Psoas muscle (tissue), 8 donors: ENCODE results near the gene HOXC12. TPM values are rescaled to one million over a fixed set of nuclear protein-coding genes. Genes with fewer than 3 reads are reported as not detected.

ENCODE experiments used
- ATAC-seq, 4 donors: fragments of 200-7000 bp; cut with Tn5 transposase; one replicate each; pipeline ENCODE4 v1.9.1; 2020; ENCODE audit warnings: moderate library complexity in 3 of 4, mild to moderate bottlenecking in 2 of 4
- DNase-seq, 2 donors: peaks; one replicate each; pipeline ENCODE4 v3.0.0-alpha.2; 2020
- H3K27ac ChIP-seq: fragments of 200-600 bp; one replicate; pipeline ENCODE4 v1.8.0; 2022
- H3K27me3 ChIP-seq, 3 donors: fragments of 200-600 bp in 1 of 3; one replicate each; pipeline versions ENCODE4 v1.6.1 to v1.8.0; 2013 to 2022; ENCODE audit warnings: low read length in 2 of 3, mild to moderate bottlenecking in 2 of 3, moderate library complexity in 1 of 3; ENCODE audit not compliant: insufficient read depth in 3 of 3
- H3K36me3 ChIP-seq, 2 donors: fragments of 200-600 bp in 1 of 2; one replicate each; pipeline versions ENCODE4 v1.6.1 to v1.8.0; 2013 to 2022; ENCODE audit warnings: low read depth in 1 of 2, mild to moderate bottlenecking in 1 of 2, moderate library complexity in 1 of 2; ENCODE audit not compliant: insufficient read depth in 1 of 2
- H3K4me1 ChIP-seq: fragments of 200-600 bp; one replicate; pipeline ENCODE4 v1.8.0; 2022
- H3K4me3 ChIP-seq: fragments of 200-600 bp; one replicate; pipeline ENCODE4 v1.8.0; 2022; ENCODE audit warnings: mild to moderate bottlenecking
- H3K9me3 ChIP-seq: fragments of 200-600 bp; one replicate; pipeline ENCODE4 v1.8.0; 2022
- CTCF ChIP-seq: fragments of 200-600 bp; IDR thresholded peaks from one replicate; pipeline ENCODE4 v1.8.0; 2022; ENCODE audit warnings: antibody characterized with exemption
- WGBS, 3 donors: extraction: QIAGEN DNeasy Blood & Tissue Kit; methylation state at CpG; one replicate each; pipeline versions ENCODE4 v1.1.6 to v1.1.7; 2013; 5-methylcytosine and 5-hydroxymethylcytosine counted together
- intact Hi-C, 2 donors: fragments of 100-400 bp; cut with DNase I; formaldehyde crosslinking; loops; one replicate each; pipeline versions ENCODE4 v1.11.0 to v1.14.2; 2022
- polyA plus RNA-seq, 3 donors: library from polyadenylated mRNA; stranded (reverse); fragments of 200-250 nt; gene quantifications; one replicate each; pipeline ENCODE4 v1.2.3, GENCODE V29; 2013
- total RNA-seq, 4 donors: library from RNA; stranded (reverse); fragmentation: NEBNext Ultra II Directional in 2 of 4; extraction: Animal tissue kit (Norgen Biotek cat#: 25700) in 2 of 4; gene quantifications; one replicate each; pipeline versions ENCODE4 v1.2.1 to v1.2.4, GENCODE V29; 2021 to 2023
- donor health status: healthy with polysubstance abuse.
- donor health status: DM: no; HTN: no; CAD: no; lungs with moderate emphysema.
- donor health status: Bipolar disorder and iron deficiency.
- donor health status: healthy.
- donor health status: DM: yes; HTN: yes; CAD: no.
- donor health status: DM: no; HTN: no; CAD: no.
- donor health status: DM: no; HTN: no; CAD: no.
- donor health status: DM: yes; HTN: yes; CAD: no.

HOXC12 gene
- total and polyA plus RNA-seq, 7 donors, result under 0.01 to 0.01 TPM; not detected in 5

GRCh38 chr12:53988541-53989226, 34.0 kb downstream of the HOXC12 start:
- no peaks in the 10 kb centered on the region for H3K9me3 ChIP-seq
- intact Hi-C loops, result loop anchor here (5.0 to 10.0 kb wide), 2 partner anchors 369 to 386 kb away; no protein-coding TSS in a partner anchor
- H3K4me1 ChIP-seq, result peaks cover 41% of the 10 kb centered on the region
- no peak for ATAC-seq
- peaks cover 0 to 3% (median 0%) of the 10 kb centered on the region in 3 donors for H3K27me3 ChIP-seq
- H3K27ac ChIP-seq, result peak overlapping the region; percentile 95
- no peaks in the 10 kb centered on the region for H3K36me3 ChIP-seq
- 5 to 9% (median 5%) methylated on average over 5 of the region's 5 CpGs for WGBS, 3 donors
- peak overlapping the region; percentile 79 for H3K4me3 ChIP-seq
- TF ChIP-seq CTCF, result no peak
- DNase-seq, result peak in 1 of 2 donors; percentile 44

DNA sequence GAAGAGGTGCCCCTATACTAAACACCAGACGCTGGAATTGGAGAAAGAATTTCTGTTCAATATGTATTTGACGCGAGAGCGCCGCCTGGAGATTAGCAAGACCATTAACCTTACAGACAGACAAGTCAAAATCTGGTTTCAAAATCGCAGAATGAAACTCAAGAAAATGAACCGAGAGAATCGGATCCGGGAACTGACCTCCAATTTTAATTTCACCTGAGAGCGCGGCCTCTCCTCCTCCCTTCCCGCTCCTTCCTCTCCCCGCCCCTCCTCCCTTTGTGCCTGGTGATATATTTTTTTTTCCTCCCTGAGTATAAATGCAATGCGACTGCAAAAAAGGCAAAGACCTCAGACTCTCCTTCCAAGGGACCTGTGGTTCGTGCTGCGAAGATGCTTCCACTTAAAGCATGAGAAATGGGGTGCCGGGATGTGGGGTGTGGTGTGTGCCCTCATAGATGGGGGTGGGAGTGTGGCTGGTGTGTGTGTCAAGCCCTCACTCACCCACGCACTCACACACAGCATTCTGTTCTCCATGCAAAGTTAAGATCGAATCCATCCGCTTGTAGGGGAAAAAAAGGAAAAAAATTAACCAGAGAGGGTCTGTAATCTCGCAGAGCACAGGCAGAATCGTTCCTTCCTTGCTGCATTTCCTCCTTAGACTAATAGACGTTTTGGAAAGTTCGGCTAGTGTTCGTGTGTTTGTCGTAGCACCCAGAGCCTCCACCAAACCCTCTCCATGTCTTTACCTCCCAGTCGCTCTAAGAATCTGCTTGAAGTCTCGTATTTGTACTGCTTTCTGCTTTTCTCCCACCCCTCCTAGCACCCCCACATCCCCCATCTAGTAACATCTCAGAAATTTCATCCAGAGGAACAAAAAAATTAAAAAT, 34.8 kb downstream of the HOXC12 start:
- Histone ChIP-seq H3K4me1 (peaks cover 41% of the 10 kb centered on the region), H3K27ac (peak overlapping the region; percentile 95)

GRCh38 chr12:53990311-53991076, 35.8 kb downstream of the HOXC12 start:
- Histone ChIP-seq H3K4me1 (peaks cover 41% of the 10 kb centered on the region), H3K27ac (peak overlapping the region; percentile 95), H3K27me3 (peaks cover 0 to 3% (median 0%) of the 10 kb centered on the region in 3 donors), H3K4me3 (peak overlapping the region; percentile 79), H3K36me3 (no peaks in the 10 kb centered on the region), H3K9me3 (no peaks in the 10 kb centered on the region)
- intact Hi-C loops, result no loop called here
- no peak for ATAC-seq
- 10 to 24% (median 17%) methylated on average over 25 to 27 of the region's 27 CpGs for WGBS, 3 donors
- TF ChIP-seq CTCF, result no peak
- no peak for DNase-seq

More for the DNA sequence above, 34.8 kb downstream of the HOXC12 start:
- ATAC-seq (no peak), DNase-seq (no peak)
- Histone ChIP-seq H3K27me3 (peaks cover 0 to 3% (median 0%) of the 10 kb centered on the region in 3 donors), H3K36me3 (no peaks in the 10 kb centered on the region), H3K9me3 (no peaks in the 10 kb centered on the region), H3K4me3 (peak overlapping the region; percentile 79)
- peak; percentile 44 for TF ChIP-seq CTCF
- intact Hi-C loops, result loop anchor here (5.0 to 10.0 kb wide), 2 partner anchors 368 to 385 kb away; no protein-coding TSS in a partner anchor
- 6 to 15% (median 10%) methylated on average over 28 of the region's 28 CpGs for WGBS, 3 donors

DNA sequence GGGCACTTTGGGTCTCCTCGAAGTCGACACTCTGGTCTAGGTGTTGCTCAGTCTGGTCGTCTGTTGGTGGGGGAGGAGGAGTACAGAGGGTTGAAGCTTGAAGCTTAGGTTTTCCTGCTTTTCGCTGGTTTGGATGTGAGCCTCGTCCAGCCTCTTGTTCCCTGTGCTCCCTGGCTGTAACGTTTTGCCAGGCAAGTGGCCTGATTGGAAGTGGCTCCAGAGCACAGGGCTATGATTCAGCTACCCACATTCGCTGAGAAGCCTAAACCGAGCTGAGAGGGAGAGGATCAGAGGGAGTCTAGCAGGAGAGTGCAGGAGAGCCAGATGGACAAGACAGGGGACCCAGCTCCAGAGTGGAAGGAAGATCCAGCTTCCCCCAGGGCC, 36.4 kb downstream of the HOXC12 start:
- Histone ChIP-seq H3K27me3 (peaks cover 0 to 3% (median 0%) of the 10 kb centered on the region in 3 donors), H3K4me3 (peak overlapping the region; percentile 79), H3K4me1 (peaks cover 41% of the 10 kb centered on the region), H3K36me3 (no peaks in the 10 kb centered on the region), H3K27ac (peak overlapping the region; percentile 95), H3K9me3 (no peaks in the 10 kb centered on the region)
- 2 to 6% (median 4%) methylated on average over 6 to 8 of the region's 8 CpGs for WGBS, 3 donors
- no peak for TF ChIP-seq CTCF
- intact Hi-C loops, result no loop called here
- DNase-seq (peak in 1 of 2 donors; percentile 85), ATAC-seq (peak; percentile 21 to 70 (median 60))
